Measurements from ENCODE around the gene CLK4.

Gene CLK4

DNA sequence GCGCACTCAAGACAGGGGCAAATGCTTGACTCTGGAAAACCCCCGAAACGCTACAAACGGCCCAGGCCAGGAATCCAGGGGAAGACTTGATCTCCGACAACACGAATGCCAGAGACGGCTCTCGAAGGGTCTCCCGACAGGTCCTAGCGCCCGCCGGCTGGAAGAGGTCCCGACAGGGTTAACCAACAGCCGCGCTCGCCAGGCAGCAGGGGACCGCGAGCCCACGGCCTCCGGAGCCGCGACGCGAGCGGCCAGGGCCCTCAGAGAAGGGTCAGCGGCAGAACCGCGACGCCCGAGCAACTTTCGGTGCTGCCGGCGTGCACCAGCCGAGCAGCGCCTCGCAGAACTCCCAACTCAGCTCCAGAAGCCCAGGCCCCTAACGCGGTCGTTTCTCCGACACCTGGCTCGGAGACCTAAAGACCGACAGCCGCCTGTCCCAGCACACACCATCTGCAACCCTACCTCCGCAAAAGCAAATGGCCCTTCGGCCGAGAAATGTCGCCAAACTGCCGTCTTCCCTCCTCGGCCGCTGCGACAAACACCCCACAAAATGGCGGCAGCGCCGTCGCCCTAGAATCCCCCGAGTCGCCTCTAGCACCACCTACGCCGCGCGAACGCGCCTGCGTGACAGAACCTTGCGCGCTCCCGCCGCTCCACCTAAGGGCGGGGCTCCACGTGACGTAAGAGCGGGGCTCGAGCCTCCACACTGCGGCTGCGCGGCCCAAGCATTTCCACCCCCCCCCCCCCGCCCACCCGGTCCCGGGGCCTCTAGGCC, at the start of gene CLK4:
Gene CLK4, minus strand, starts transcription at position 567 of the 775 bp plus-strand sequence. CDS start 3,634 bp downstream, outside the sequence.
- no peak for FAIRE-seq

DNA sequence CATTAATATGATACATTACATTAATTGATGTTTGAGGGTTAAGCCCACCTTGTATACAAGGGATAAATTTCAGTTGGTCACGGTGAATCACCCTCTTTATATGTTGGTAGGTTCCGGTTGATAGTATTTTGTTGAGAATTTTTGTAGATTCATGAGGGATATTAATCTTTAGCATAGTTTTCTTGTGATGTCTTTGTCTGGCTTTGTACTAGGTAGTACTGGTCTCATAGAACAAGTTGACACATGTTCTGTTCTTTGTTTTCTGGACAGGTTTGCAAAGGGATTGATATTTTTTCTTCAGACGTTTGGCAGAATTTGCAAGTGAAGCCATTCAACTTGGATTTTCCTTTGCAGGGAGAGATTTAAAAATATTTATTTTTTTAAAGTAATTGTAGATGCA, 49.1 kb upstream of the CLK4 start:
- FAIRE-seq: no peak

DNA sequence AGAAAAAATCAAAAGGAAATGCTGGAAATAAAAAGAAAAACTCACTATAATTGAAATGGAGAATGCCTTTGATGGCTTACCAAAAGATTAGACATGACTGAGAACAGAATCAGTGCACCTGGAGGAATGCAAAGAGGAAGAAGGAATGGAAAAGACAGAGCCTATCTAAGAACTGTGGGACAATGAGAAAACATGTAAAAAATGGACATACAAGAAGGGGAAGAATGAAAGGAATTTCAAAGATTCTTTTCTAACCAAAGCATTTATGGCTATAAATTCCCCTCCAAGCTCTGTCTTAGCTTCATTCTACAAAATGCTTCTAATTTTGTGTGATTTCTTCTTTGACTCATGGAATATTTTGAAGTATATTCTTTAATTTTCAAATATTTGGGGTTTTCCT, 47.5 kb upstream of the CLK4 start:
- FAIRE-seq: no peak

DNA sequence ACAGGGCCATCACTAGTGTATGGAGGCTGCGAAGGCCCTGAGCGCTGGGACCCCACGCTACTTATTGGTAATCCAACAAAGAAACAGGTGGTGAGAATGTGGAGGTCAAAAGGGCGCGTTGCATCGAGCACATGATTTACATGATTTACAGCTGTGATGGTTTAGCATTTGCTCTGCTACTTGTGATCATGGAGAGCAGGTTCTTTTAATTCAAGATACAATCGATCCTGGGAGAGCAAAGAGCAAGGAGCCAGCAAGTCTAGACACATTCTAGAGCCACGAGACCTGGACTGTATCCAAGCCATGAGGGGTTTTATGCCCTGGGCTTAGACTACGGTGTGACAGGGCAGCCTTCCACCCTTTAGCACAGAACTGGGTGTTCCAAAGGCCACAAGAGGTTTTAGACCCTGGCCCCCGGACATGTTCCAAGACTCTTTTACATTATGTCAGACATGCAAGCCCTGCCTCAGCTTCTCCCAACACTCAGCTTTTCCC, 47.0 kb upstream of the CLK4 start:
- FAIRE-seq: no peak

DNA sequence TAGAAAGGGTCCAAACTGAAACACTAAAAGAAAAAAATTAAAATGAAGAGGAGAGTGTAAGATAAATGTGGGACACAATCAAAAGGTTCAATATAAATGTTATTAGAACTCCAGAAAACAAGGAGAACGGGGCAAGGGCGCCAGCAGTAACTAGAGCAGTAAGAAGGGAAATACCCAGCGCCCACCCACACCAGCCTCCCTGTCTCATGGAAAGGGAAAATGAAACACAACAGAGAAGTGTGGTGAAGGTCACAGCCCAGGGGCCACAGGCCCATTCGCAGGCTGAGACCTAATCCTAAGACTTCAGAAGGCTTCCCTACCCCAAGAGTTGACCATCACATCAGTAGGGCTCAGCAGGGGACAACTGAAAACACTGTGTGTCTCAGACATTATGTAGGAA, 45.8 kb upstream of the CLK4 start:
- FAIRE-seq: no peak

DNA sequence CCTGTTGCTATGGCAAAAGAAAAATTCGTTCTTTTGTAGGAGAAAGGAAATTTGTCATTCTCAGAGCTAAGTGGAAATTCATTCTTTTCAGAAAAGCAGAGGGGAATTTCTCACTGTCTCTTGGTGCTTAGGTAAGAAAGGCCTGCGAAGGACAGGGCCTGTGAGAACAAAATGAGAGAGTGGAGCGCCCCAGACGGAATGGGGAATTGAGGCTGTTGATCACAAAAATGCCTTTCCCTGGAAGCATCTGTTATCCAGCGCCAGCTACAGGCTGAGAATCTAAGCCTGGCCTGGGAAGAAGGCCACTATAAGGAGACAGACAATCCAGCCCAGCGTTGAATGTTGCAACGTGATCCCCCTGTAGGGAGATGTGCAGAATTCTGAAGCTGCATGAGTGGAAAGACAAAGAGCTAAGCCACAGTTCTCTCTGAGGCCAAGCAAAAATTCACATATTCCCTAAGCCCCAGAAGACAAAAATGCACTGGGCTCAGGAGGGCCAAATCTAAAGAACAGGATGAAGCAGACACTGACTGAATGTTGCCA, 44.8 kb upstream of the CLK4 start:
- FAIRE-seq: no peak

DNA sequence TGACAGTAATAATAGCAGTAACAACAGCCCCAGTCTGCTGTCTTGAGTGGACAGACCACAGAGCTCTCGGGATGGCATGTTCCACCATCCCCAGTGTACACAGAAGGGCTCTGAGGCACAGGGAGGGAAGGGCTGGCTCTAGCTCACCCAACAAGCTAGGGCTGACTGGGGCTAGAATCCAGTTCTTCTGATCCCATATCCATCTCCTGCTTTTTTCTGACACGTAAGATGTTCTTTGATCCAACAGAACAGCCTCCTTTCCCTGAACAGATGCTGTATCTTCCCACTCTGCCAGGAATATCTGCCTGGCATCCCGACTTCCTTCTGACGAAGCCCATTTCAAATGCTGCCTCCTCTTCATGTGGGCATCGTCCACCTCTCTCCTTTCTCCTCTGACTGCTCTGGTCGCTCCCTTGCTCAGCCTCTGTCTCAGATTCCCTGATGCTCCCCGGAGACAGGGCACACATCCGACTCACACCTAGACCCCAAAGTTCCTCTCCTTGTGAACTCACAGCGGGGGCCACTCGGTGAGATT, 43.6 kb upstream of the CLK4 start:
- no peak for FAIRE-seq

DNA sequence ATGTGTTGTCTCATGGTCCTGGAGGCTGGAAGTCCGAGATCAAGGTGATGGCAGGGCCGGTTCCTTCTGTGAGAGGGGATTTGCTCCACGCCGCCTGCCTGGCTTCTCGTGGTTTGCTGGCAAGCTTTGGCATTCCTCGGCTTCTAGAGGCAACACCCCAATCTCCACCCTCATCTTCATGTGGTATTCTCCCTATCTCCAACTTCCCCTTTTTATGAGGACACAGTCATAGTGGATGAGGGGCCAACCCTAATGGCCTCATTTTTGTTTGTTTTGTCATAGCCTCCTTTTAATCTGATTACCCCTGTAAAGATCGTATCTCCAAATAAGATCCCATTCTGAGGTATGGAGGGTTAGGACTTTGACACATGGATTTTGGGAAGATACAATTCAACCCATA, 41.7 kb upstream of the CLK4 start:
- FAIRE-seq: no peak

DNA sequence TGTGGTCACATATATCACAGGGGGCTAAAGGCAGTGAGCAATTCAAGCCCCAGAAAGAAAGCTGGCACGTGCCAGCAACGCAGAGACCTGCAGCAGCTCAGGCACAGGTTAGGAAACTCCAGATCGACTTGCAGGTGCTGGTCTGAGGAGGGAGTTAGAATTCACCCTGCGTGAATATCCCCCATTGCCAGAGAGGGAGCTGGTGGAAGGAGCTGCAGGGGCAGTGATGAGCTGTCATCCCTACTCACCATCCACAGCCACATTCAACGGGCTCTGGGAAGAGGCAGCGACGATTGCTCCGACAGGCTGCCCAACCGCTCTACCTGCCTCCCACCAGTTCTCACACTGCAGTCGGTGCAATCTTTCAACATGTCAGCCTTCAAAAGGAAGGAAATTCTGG, 40.8 kb upstream of the CLK4 start:
- no peak for FAIRE-seq

DNA sequence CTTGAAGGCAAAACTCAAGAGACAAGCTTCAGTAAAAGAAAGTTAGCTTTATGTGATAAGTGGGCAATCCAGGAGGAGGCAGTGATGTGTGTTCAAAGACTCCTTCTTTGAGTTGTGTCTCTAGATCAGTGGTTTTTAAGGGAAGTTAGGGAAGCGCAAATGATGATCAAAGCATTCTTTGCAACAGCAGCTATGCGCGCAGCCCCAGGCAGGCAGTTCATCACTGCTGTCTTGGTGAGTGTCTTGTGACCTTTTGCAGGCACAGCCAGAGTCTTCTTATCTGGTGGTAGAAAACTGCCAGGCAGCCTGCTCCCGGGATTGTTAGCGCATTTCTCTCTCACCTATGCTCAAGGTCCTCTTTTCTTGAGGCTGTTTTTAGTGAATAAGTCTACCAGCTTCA, 40.3 kb upstream of the CLK4 start:
- FAIRE-seq: no peak

DNA sequence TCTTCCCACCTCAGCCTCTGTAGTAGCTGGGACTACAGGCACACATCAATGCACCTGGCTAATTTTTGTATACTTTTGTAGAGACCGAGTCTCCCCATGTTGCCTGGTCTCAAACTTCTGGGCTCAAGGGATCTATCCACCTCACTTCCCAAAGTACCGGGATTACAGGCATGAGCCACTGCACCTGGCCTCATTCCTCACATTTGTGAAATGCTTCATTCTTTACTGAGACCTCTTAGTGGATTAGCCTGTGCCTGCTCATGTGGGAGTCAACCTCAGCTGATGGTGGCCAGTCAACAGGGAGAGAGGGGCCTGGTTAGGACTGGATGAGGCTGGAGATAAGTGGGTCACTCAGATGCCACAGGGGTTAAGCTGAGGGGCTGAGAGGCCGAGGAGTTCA, 37.3 kb upstream of the CLK4 start:
- no peak for FAIRE-seq

DNA sequence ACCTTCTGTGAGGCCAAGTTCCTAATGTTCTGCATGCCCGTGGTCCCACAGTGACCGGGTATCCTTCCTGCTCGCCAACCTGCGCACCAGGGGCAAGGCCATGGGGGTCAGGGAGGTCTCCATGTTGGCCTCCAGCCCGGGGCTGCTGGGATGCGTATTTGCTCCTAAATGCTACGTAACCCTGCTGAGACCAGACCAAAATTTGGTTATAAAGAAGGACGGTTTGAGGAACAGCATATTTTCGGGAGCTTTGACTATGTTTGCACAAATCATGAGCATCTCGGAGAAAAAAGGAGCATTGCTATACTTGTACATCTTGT, 35.7 kb upstream of the CLK4 start:
- no peak for FAIRE-seq

DNA sequence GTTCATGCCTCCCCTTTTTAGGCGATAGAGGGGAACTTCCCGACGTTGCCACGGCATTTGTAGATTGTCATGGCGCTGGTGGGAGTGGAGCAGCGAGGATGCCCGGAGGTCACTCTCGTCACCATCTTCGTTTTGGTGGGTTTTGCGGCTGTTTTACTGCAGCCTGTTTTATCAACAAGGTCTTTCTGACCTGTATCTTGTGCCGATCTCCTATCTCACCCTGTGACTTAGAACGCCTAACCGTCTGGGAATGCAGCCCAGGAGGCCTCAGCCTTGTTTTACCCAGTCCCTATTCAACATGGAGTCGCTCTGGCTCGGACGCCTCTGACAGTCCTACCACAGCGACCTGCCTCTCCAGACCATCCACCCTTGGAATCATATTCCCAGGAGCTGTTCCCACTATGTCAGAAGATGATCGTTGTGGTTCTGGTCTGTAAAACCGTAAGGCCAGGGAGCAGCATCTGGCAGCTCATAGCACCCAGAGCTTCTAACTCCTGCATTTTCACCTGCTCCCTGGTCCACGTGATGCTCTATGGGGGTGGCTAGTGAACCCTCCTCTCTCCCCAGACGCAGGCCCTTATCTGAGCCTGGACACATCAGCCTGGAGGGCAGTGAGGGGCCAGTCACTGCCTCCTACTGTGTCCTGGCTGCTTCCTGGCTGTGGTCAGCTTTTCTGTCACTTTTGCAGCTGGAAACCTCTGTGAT, 35.1 kb upstream of the CLK4 start:
- no peak for FAIRE-seq

DNA sequence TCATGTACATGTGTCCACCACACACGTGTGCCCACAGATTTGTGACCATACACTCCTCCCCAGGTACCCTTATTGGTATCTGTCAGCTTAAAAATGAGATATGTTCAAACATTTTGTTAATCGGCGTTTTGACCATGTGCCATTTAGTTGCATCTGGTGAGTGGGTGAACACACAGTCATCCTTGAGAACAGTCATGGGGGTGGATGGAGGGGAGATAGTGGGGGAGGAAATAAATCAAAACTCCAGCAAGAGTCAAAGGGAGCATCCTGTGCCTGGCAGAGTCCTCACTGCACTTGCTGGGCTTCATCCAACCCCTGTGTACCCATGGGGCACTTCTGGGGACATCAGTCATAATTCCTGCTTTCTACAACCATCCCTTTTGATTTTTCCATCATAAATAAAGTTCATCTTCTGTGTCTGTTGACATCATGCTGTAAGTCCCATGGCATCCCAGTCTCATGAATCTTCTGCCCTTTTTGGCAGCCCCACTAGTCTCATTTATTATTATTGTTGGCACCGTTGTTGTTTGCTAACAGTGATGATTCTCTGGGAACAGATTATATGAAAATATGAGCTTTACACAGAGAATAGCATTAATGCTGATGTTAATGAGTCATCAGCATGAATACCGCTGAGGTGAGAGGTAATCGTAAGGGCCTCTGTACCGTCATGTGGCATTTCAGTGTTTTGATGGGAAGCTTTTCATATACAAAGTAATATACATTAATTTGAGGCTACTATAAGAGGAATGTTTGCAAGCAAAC, 24.4 kb upstream of the CLK4 start:
- no peak for FAIRE-seq

DNA sequence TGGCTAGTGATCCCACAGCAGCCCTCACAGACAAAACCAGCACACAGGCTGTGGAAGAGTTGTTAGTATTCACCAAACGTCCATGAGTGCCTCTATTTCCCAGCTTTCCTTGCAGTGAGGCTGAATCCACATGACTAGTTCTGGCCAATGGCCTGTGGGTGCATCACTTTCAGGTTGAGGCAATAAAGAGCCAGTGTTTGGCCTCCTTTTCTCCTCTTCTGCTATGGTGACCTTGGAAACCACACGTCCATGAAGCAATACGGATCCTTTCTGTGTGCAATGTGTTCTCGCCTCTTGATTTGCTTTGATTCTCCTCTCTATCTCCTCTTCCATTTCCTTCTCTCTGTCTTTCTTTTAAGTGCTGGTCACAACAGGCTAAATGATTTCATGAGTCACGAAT, 23.4 kb upstream of the CLK4 start:
- no peak for FAIRE-seq

DNA sequence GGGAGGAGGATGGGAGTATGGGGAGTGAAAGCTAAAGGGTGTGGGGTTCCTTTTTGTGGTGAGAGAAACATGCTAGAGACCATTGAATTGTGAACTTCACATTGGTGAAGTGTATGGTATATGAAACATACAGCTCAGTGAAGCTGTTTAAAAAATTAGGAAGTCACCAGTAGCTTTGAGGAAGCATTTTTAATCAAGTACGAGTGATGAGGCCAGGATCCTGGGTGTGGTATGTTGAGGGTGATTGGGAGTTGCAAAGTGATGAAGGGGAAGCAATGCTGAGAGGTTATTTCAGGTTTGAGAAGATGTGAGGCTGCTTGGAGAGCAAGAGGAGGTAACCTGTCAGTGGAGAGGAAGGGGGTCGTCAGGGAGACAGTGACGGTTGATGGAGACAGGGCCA, 22.7 kb upstream of the CLK4 start:
- no peak for FAIRE-seq

DNA sequence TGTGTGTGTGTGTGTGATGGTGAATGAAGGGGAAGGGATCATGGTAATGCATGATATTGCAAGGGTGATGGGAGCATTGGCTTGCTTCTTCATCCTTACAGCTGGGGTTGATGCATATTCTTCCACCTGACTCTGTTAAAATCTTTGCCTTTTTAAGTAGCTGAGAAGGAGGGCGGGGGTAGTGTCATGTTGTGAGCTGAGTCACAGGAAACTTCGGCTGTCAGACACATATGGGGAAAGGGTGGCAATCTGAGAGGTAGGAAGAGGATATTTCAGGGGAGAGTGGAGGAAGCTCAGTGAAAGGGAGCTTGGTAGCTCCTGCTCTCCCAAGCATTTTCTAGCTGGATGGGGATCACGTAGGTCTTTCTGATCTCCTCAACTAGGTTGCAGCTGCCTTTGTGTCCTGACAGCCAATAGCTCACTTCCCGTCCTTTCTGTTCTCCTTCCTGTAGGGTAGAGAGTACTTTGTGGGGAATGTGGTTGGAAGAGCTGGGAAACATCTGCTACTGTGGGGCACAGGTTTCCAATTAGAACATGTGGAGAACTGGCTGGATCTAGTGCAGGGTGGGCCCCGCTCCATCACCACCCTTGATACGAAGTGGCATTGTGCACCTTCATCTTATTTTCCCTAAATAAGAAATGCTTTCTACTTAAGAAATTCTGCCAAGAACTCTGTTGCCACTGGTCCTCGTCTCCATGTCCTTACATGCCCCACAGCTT, 18.1 kb upstream of the CLK4 start:
- FAIRE-seq: no peak

DNA sequence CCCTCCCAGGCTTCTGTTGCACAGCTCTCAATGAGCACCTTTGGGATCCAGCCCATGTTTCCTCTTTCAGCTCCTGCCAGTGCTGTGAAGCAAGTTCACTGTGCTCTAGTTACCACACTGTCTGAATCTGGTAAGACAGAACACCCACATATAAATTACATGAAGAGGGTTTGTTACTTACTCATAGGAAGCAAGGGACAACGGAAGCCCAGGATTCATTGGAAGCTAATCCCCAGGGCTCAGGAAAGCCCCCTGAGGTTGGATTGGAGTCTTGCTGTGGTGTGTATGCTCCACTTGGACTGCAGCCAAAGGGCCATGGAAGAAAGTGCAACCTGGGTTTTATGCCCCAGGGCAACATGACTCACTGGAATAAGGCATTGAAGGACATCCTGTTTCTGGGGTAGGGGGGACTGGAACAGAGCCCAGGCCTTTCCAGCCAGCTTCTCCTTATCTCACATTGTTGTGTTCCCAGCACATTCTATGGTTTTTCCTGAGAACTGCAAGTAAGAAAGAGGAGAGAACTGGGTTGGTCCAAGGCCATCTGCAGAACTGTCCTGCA, 15.6 kb upstream of the CLK4 start:
- FAIRE-seq: no peak

DNA sequence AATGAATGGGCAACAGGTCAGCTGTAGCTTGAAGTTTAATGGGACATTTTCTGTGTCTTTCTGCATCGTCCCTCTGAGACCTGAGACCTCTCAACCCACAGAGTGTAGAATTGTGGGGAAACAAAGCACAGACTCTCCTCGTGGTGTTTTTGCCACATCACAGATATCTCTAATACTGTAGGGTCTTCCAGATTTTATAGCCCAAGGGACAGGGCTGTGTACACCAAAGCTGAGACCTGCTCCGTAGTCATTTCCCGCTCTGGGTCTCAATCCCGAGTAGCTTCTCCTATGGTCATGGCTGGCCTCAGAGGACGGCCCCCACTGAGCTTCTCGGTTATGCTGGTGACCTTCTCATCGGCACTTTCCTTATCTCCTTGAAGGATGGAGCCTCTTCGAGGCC, 14.9 kb upstream of the CLK4 start:
- FAIRE-seq: no peak

DNA sequence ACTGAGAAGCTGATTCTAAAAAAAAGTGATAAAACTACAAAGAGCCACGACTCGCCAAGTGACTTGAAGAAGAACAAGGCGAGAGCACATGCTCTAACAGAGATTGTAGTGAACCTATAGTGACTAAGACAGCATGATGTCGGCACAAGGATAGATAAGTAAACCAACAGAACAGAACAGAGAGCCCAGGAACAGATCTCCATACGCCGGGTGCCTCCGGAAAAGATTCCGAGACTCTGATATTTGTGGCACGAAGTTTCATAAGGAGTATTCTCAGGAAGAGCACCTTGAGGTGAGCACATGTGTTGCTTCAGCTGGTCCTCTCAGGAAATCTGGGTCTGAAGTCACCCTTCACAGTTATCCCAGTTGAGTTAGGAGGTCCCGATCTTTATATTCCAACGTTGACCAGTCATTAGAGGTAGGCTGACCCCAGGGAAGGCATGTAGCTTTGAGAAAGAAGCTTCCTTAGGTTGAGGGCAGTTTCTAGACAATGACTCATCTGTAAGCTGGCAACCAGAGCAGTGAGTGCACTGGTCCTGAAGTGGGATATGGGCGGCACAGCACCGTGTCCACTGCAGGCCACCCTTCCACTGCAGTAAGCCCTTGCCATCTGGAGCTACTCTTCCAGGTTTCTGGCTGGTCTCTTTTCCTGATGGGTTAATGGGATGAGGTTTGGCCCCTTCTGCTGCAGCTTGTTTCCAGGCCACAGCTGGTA, 13.6 kb upstream of the CLK4 start:
- no peak for FAIRE-seq

DNA sequence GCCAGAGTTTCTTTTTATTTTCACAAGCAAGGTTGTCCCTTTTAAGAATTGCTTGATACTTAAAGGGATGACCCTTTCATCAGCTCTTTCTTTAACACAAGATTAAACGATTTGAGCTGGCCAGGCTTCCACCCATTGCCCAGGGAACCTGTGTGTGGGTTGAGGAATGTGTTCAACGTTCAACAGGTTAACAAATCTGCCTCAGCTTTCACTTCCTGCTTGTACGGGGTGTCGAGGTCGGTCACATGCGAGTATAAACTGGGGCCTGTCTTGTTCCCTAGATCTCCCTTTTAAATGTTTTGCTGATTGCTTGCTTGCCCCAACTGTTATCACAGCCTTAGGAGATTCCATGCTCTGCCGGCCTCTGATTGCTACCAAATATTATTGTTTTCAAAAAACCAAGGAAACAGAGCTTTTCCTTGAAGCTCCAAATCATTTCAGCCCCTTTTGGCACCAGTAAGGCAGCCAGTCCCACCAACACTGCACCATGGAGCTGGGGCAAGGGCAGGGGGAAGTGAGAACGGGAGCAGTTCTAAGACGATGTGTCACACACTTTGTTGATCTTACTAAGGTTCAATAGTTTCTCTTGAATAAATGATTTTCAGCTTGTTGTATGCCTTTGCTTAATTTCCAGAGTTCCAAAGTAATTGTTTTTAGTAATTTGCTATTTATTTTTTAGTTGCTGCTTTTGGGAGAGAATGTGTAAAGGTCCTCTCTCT, 10.7 kb upstream of the CLK4 start:
- no peak for FAIRE-seq

Measured in colon (tissue), 2 donors.